ENCODE results near the gene ZNF841. TPM values are rescaled to one million over a fixed set of nuclear protein-coding genes. Genes with fewer than 3 reads are reported as not detected.

The ZNF841 gene
- total and polyA plus RNA-seq, 2 of the 13 experiments (the other 11 are each of a cell fraction or from before 2014, with no cell fraction given): 6.2 to 14.2 TPM

- TF ChIP-seq ZNF407 (CRISPR knock-in tag; IDR thresholded peaks at IDR 0.05; ENCODE audit: not compliant biosample characterization) (peak; percentile 32), GABPA (IDR thresholded peaks at IDR 0.05; ENCODE audit: low read depth, low read length) (peak; percentile 28; the same call in 1 of the 2 replicates), GABPA (CRISPR knock-in tag; IDR thresholded peaks at IDR 0.05; ENCODE audit: low read depth) (peak; percentile 81), FOXA3 (CRISPR knock-in tag; IDR thresholded peaks at IDR 0.05) (peak; percentile 29; the same call in 1 of the 2 replicates), TFAP4 (IDR thresholded peaks at IDR 0.05; ENCODE audit: borderline replicate concordance, low read depth) (0 out of 2 replicates have a peak, but pooled peaks have one; percentile 13), PHB2 (IDR thresholded peaks at IDR 0.05; ENCODE audit: partially characterized antibody) (no peak), ZNF557 (CRISPR knock-in tag; IDR thresholded peaks at IDR 0.05) (no peak), RFX3 (CRISPR knock-in tag; IDR thresholded peaks at IDR 0.05) (peak; percentile 76), ZNF503 (CRISPR knock-in tag; IDR thresholded peaks at IDR 0.05) (peak; percentile 28; the same call in 1 of the 2 replicates), ZNF263 (CRISPR knock-in tag; IDR thresholded peaks at IDR 0.05) (peak; percentile 32; the same call in 1 of the 2 replicates), TCF12 (IDR thresholded peaks at IDR 0.05) (no peak), TCF12 (CRISPR knock-in tag; IDR thresholded peaks at IDR 0.05) (no peak), HNRNPH1 (optimal IDR thresholded peaks at IDR 0.05; ENCODE audit: low read depth, low read length) (no peak), ZNF12 (CRISPR knock-in tag; IDR thresholded peaks at IDR 0.05) (no peak), ZFP36L2 (CRISPR knock-in tag; IDR thresholded peaks at IDR 0.05) (no peak), ATF4 (CRISPR knock-in tag; IDR thresholded peaks at IDR 0.05) (no peak), ZNF615 (CRISPR knock-in tag; IDR thresholded peaks at IDR 0.05; ENCODE audit: borderline replicate concordance) (0 out of 2 replicates have a peak, but pooled peaks have one; percentile 42), ZEB1 (IDR thresholded peaks at IDR 0.05; ENCODE audit: insufficient replicate concordance, low read depth) (no peak)
These were observed 46.7 kb downstream of the ZNF841 start, which contains the start of gene ZNF432 (continued) for GRCh38 chr19:52048555-52049501.

All from HepG2 (cell line).